Mesenchymal stem cell (in vitro differentiated cells and primary cell): ENCODE measurements around the gene MPI.
A peak's percentile ranks its signal among the peaks of the same experiment; 100 is the strongest.
"Not testable (repeated sequence)": the region's sequence is repeated elsewhere in the genome, so short reads cannot be mapped to it uniquely, and the experiment has no call there.

ENCODE experiments used
- DNase-seq: peaks from one replicate; pipeline ENCODE4 v3.0.0-alpha.2; 2013
- H2AFZ ChIP-seq: one replicate; pipeline ENCODE4 v1.6.1; 2013; ENCODE audit warnings: low read depth, mild to moderate bottlenecking, control low read depth, inconsistent platforms, low read length, moderate library complexity
- H2AK5ac ChIP-seq: 2 replicates; pipeline ENCODE4 v1.6.1; 2013; ENCODE audit warnings: low read length, moderate library complexity, mild to moderate bottlenecking, inconsistent platforms; ENCODE audit not compliant: severe bottlenecking
- H2BK120ac ChIP-seq: one replicate; pipeline ENCODE4 v1.6.1; 2013; ENCODE audit warnings: low read depth, mild to moderate bottlenecking, inconsistent platforms, low read length, moderate library complexity
- H2BK12ac ChIP-seq, 2 experiments: one replicate each; pipeline ENCODE4 v1.6.1; 2013; ENCODE audit warnings: inconsistent platforms in 2 of 2, low read length in 2 of 2, mild to moderate bottlenecking in 2 of 2, moderate library complexity in 2 of 2, control low read depth in 1 of 2
- H2BK15ac ChIP-seq: one replicate; pipeline ENCODE4 v1.6.1; 2013; ENCODE audit warnings: mild to moderate bottlenecking, low read depth, inconsistent platforms; ENCODE audit not compliant: poor library complexity, severe bottlenecking
- H2BK5ac ChIP-seq: 2 replicates; pipeline ENCODE4 v1.6.1; 2013; ENCODE audit warnings: low read depth, mild to moderate bottlenecking, low read length, control low read depth, inconsistent platforms; ENCODE audit not compliant: poor library complexity, severe bottlenecking
- H3K14ac ChIP-seq, 2 experiments: one replicate each; pipeline ENCODE4 v1.6.1; 2013; ENCODE audit warnings: inconsistent platforms in 2 of 2, low read length in 2 of 2, control low read depth in 1 of 2, mild to moderate bottlenecking in 1 of 2, moderate library complexity in 1 of 2
- H3K18ac ChIP-seq, 2 experiments: one replicate each; pipeline ENCODE4 v1.6.1; 2013; ENCODE audit warnings: inconsistent platforms in 2 of 2, low read length in 2 of 2, control low read depth in 1 of 2, low read depth in 1 of 2, mild to moderate bottlenecking in 1 of 2
- H3K23ac ChIP-seq, 2 experiments: one replicate each; pipeline ENCODE4 v1.6.1; 2013; ENCODE audit warnings: inconsistent platforms in 2 of 2, low read length in 2 of 2, mild to moderate bottlenecking in 2 of 2, moderate library complexity in 2 of 2, control low read depth in 1 of 2
- H3K27ac ChIP-seq: 2 replicates; pipeline ENCODE4 v1.5.1; 2013; ENCODE audit warnings: mild to moderate bottlenecking, moderate library complexity, low read length, control low read depth, inconsistent platforms; ENCODE audit not compliant: poor library complexity, severe bottlenecking
- H3K27me3 ChIP-seq, 2 experiments: 2 replicates each; pipeline versions ENCODE4 v1.6.1 to v1.7.0; 2013; ENCODE audit warnings: low read length in 2 of 2, mild to moderate bottlenecking in 2 of 2, moderate library complexity in 2 of 2, control low read depth in 1 of 2, inconsistent platforms in 1 of 2; ENCODE audit not compliant: control insufficient read depth in 1 of 2, insufficient read depth in 1 of 2
- H3K36me3 ChIP-seq, 2 experiments: 2 replicates each; pipeline versions ENCODE4 v1.6.1 to v1.7.0; 2013; ENCODE audit warnings: low read length in 2 of 2, control low read depth in 1 of 2, inconsistent platforms in 1 of 2, low read depth in 1 of 2, mild to moderate bottlenecking in 1 of 2; ENCODE audit not compliant: insufficient read depth in 2 of 2, control insufficient read depth in 1 of 2
- H3K4ac ChIP-seq, 2 experiments: one replicate each; pipeline ENCODE4 v1.6.1; 2013; ENCODE audit warnings: inconsistent platforms in 2 of 2, low read length in 2 of 2, mild to moderate bottlenecking in 2 of 2, moderate library complexity in 2 of 2, control low read depth in 1 of 2, low read depth in 1 of 2
- H3K4me1 ChIP-seq: 2 replicates; pipeline ENCODE4 v1.6.1; 2013; ENCODE audit warnings: low read depth, low read length, control low read depth; ENCODE audit not compliant: control insufficient read depth, insufficient read depth
- H3K4me2 ChIP-seq: 2 replicates; pipeline ENCODE4 v1.6.1; 2013; ENCODE audit warnings: low read length, mild to moderate bottlenecking, inconsistent platforms; ENCODE audit not compliant: poor library complexity, severe bottlenecking
- H3K4me3 ChIP-seq, 2 experiments: 2 replicates each; pipeline versions ENCODE4 v1.5.1 to v1.7.0; 2013; ENCODE audit warnings: low read length in 2 of 2, mild to moderate bottlenecking in 2 of 2, control low read depth in 1 of 2, low read depth in 1 of 2; ENCODE audit not compliant: insufficient read depth in 1 of 2
- H3K79me1 ChIP-seq: replicated peaks from 2 replicates; pipeline ENCODE4 v1.6.1; 2013; ENCODE audit warnings: mild to moderate bottlenecking, control low read depth, low read length, inconsistent platforms; ENCODE audit not compliant: poor library complexity, severe bottlenecking
- H3K9ac ChIP-seq: 2 replicates; pipeline ENCODE4 v1.7.0; 2013; ENCODE audit warnings: mild to moderate bottlenecking, low read length, moderate library complexity
- H3K9me3 ChIP-seq: 2 replicates; pipeline ENCODE4 v1.7.0; 2013; ENCODE audit warnings: mild to moderate bottlenecking, low read length; ENCODE audit not compliant: control insufficient read depth
- H4K8ac ChIP-seq: one replicate; pipeline ENCODE4 v1.6.1; 2013; ENCODE audit warnings: inconsistent platforms, mild to moderate bottlenecking, low read length, moderate library complexity
- H4K91ac ChIP-seq: one replicate; pipeline ENCODE4 v1.6.1; 2013; ENCODE audit warnings: mild to moderate bottlenecking, low read length, inconsistent platforms
- WGBS: methylation state at CpG from one replicate; pipeline ENCODE4 v1.1.7; 2013; ENCODE audit warnings: mixed read lengths; 5-methylcytosine and 5-hydroxymethylcytosine counted together

Gene MPI

GRCh38 chr15:74885461-74885860 lies 4.4 kb upstream of the MPI start:
- Histone ChIP-seq H3K4me3 (no peak overlapping the region), H3K27ac (no peak overlapping the region), H4K91ac (no peak overlapping the region), H2BK15ac (no peak overlapping the region), H3K23ac (no peak overlapping the region), H3K27me3 (no peaks in the 10 kb centered on the region), H2BK5ac (no peak overlapping the region), H3K14ac (no peak overlapping the region), H3K4me1 (peaks cover 17% of the 10 kb centered on the region), H3K79me1 (peaks cover 5% of the 10 kb centered on the region), H2AK5ac (no peak overlapping the region), H4K8ac (no peak overlapping the region), H2BK120ac (no peak overlapping the region), H3K18ac (no peak overlapping the region), H3K4me2 (no peak overlapping the region), H3K9ac (no peak overlapping the region), H3K4ac (no peak overlapping the region), H2AFZ (no peak overlapping the region), H3K9me3 (no peaks in the 10 kb centered on the region), H2BK12ac (no peak overlapping the region), H3K36me3 (no peaks in the 10 kb centered on the region)
- WGBS, result 98% methylated on average over 5 of the region's 5 CpGs
- DNase-seq, result no peak

GRCh38 chr15:74887537-74888193 lies 2.2 kb upstream of the MPI start:
- not testable (repeated sequence) for H2BK120ac ChIP-seq

GRCh38 chr15:74888716-74889115 lies 1.1 kb upstream of the MPI start:
- 95% methylated on average over 4 of the region's 4 CpGs for WGBS
- Histone ChIP-seq H3K27me3 (no peaks in the 10 kb centered on the region), H3K23ac (no peak overlapping the region), H3K14ac (no peak overlapping the region), H2BK12ac (peak overlapping the region; percentile 28 to 55), H3K9me3 (no peaks in the 10 kb centered on the region), H3K4me3 (no peak overlapping the region), H3K18ac (no peak overlapping the region), H3K9ac (peak overlapping the region; percentile 94), H4K91ac (no peak overlapping the region), H3K27ac (no peak overlapping the region), H2AFZ (no peak overlapping the region), H3K36me3 (peaks cover 24 to 25% of the 10 kb centered on the region in 2 experiments), H2BK5ac (no peak overlapping the region), H2BK15ac (no peak overlapping the region), H3K4me1 (peaks cover 21% of the 10 kb centered on the region), H3K79me1 (peaks cover 23% of the 10 kb centered on the region), H3K4me2 (no peak overlapping the region), H2BK120ac (no peak overlapping the region), H3K4ac (no peak overlapping the region), H2AK5ac (no peak overlapping the region), H4K8ac (peak overlapping the region; percentile 85)
- DNase-seq, result no peak

More at GRCh38 chr15:74887537-74888193, 2.2 kb upstream of the MPI start:
- H2BK12ac ChIP-seq, H4K8ac ChIP-seq, H2BK15ac ChIP-seq, DNase-seq, H3K4ac ChIP-seq, H3K14ac ChIP-seq, H4K91ac ChIP-seq, H3K27ac ChIP-seq, H3K4me3 ChIP-seq, H3K27me3 ChIP-seq, H3K9me3 ChIP-seq, H2AFZ ChIP-seq, H3K4me2 ChIP-seq, H3K9ac ChIP-seq, H3K23ac ChIP-seq, H2AK5ac ChIP-seq, H2BK5ac ChIP-seq, H3K18ac ChIP-seq: not testable (repeated sequence)
- Histone ChIP-seq H3K4me1 (peaks cover 21% of the 10 kb centered on the region), H3K36me3 (peaks cover 14 to 15% of the 10 kb centered on the region in 2 experiments), H3K79me1 (peaks cover 21% of the 10 kb centered on the region)
- 100% methylated on average over 1 of the region's 10 CpGs for WGBS

- Histone ChIP-seq H3K9me3 (no peaks in the 10 kb centered on the region), H4K91ac (no peak overlapping the region), H2BK12ac (no peak overlapping the region), H3K9ac (peak overlapping the region; percentile 94), H2AFZ (peak overlapping the region; percentile 87), H2BK120ac (no peak overlapping the region), H3K4me3 (peak overlapping the region; percentile 95 to 100), H2BK15ac (no peak overlapping the region), H3K27ac (peak overlapping the region; percentile 18), H3K14ac (peak overlapping the region in 1 of 2 experiments; percentile 14), H3K4ac (peak overlapping the region; percentile 9 to 60), H3K79me1 (peaks cover 23% of the 10 kb centered on the region), H4K8ac (peak overlapping the region; percentile 52), H3K4me2 (peak overlapping the region; percentile 77), H3K4me1 (peaks cover 19% of the 10 kb centered on the region), H3K36me3 (peaks cover 24 to 26% of the 10 kb centered on the region in 2 experiments), H3K18ac (peak overlapping the region in 1 of 2 experiments; percentile 61), H2BK5ac (no peak overlapping the region), H3K27me3 (no peaks in the 10 kb centered on the region), H2AK5ac (no peak overlapping the region), H3K23ac (no peak overlapping the region)
- 22% methylated on average over 8 of the region's 8 CpGs for WGBS
- DNase-seq, result peak; percentile 63
Observed at GRCh38 chr15:74889390-74889882, 406 bp upstream of the MPI start.
